AG10803 (cell line): ENCODE results near the gene AKAP8L.
A peak's percentile ranks its signal among the peaks of the same experiment; 100 is the strongest.

Experiments used
- DNase-seq: peaks from one replicate; pipeline ENCODE4 v3.0.0; 2010; ENCODE audit warnings: low read depth
- H3K4me3 ChIP-seq: 2 replicates; pipeline ENCODE4 v1.5.1; 2011; ENCODE audit warnings: mild to moderate bottlenecking, low read length, control low read depth
- CTCF ChIP-seq: conservative IDR thresholded peaks from 2 replicates; pipeline ENCODE4 v1.5.1; 2011; ENCODE audit warnings: mild to moderate bottlenecking, low read length, control low read depth, inconsistent platforms

Gene AKAP8L

GRCh38 chr19:15461694-15462093 lies 42.9 kb upstream of the AKAP8L start:
- H3K4me3 ChIP-seq = no peak overlapping the region
- no peak for TF ChIP-seq CTCF
- DNase-seq = no peak

- no peak for TF ChIP-seq CTCF
- no peak for DNase-seq
- no peak overlapping the region for H3K4me3 ChIP-seq
Measured at GRCh38 chr19:15457701-15458484, 39.1 kb upstream of the AKAP8L start.

GRCh38 chr19:15456871-15457700 lies 38.3 kb upstream of the AKAP8L start:
- H3K4me3 ChIP-seq = no peak overlapping the region
- TF ChIP-seq CTCF = no peak
- no peak for DNase-seq

- no peak overlapping the region for H3K4me3 ChIP-seq
- no peak for DNase-seq
- TF ChIP-seq CTCF = no peak
Measured at GRCh38 chr19:15456441-15456840, 37.7 kb upstream of the AKAP8L start.

- no peak for TF ChIP-seq CTCF
Measured at GRCh38 chr19:15455996-15456395, 37.2 kb upstream of the AKAP8L start.

GRCh38 chr19:15453906-15454860 lies 35.4 kb upstream of the AKAP8L start:
- peak; percentile 26 for TF ChIP-seq CTCF
- no peak for DNase-seq
- H3K4me3 ChIP-seq = no peak overlapping the region

More at GRCh38 chr19:15455996-15456395, 37.2 kb upstream of the AKAP8L start:
- no peak overlapping the region for H3K4me3 ChIP-seq
- DNase-seq = no peak
